Measurements from ENCODE around the gene LAMC2.

DNA sequence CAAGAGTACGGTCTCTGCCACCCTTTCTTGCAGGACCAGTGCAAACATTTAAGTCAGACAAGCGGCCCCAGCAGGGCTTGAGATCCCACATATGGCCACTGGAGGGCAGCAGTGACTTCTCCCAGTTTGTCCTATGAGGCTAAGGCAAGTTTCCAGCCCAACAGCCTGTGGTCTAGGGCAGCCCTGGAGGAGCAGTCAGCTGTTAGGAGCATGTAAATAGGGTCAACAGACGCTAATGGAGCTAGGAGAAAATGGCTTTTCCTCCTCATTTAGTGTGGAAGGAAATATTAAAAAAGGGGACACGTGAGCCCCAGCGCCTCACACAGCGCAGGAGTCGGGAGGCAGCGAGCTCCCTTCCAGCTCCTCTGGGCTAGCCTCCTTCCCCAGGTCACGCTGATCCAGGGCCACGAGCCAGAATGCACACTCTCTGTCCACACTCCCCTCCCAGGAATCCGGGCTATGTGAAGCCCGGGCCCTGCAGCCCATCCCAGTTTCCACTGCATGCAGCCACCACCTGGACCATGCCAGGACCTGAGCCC is 95.6 kb downstream of the LAMC2 start:
- TF ChIP-seq TAF1 (IDR thresholded peaks at IDR 0.05; ENCODE audit: low read depth) (no peak), RAD21 (IDR thresholded peaks at IDR 0.05; ENCODE audit: low read depth) (peak; percentile 95), EP300 (IDR thresholded peaks at IDR 0.05; ENCODE audit: borderline replicate concordance) (peak; percentile 62; the same call in 1 of the 2 replicates), YY1 (IDR thresholded peaks at IDR 0.05; ENCODE audit: low read depth) (no peak), EGR1 (IDR thresholded peaks at IDR 0.05) (no peak)
